HL-60/S4 treated with phorbol 12-myristate 13-acetate at 8.2 ng/mL for 4 days and 3 days (cell line): Measurements from ENCODE around the gene CCDC106.

Experiments
- in situ Hi-C: fragments of 300-500 bp; cut with MboI; formaldehyde crosslinking; loops from 2 replicates; pipeline ENCODE4 v1.15.0; 2022; ENCODE audit warnings: low sequenced_read_pairs

The CCDC106 gene

GRCh38 chr19:55613930-55614710, 33.9 kb upstream of the CCDC106 start:
- in situ Hi-C loops: no loop called here

- in situ Hi-C loops: no loop called here
Measured at GRCh38 chr19:55614711-55615542, 33.1 kb upstream of the CCDC106 start.

GRCh38 chr19:55615543-55616394, 32.2 kb upstream of the CCDC106 start:
- in situ Hi-C loops: no loop called here

- in situ Hi-C loops: no loop called here
Measured at GRCh38 chr19:55616395-55616875, 31.6 kb upstream of the CCDC106 start.

- in situ Hi-C loops: no loop called here
Measured at GRCh38 chr19:55617426-55617825, 30.6 kb upstream of the CCDC106 start.

- in situ Hi-C loops: no loop called here
Measured at GRCh38 chr19:55618426-55618825, 29.6 kb upstream of the CCDC106 start.

GRCh38 chr19:55619286-55619685, 28.7 kb upstream of the CCDC106 start:
- in situ Hi-C loops: no loop called here

GRCh38 chr19:55620410-55621204, 27.4 kb upstream of the CCDC106 start:
- in situ Hi-C loops: loop anchor here (10.0 kb wide), 1 partner anchor 106 kb away; no protein-coding TSS in a partner anchor

GRCh38 chr19:55621205-55621672, 26.8 kb upstream of the CCDC106 start:
- in situ Hi-C loops: loop anchor here (10.0 kb wide), 1 partner anchor 106 kb away; no protein-coding TSS in a partner anchor

GRCh38 chr19:55621673-55622231, 26.3 kb upstream of the CCDC106 start:
- in situ Hi-C loops: loop anchor here (10.0 kb wide), 1 partner anchor 107 kb away; no protein-coding TSS in a partner anchor

- in situ Hi-C loops: loop anchor here (10.0 kb wide), 1 partner anchor 108 kb away; no protein-coding TSS in a partner anchor
Measured at GRCh38 chr19:55622242-55622969, 25.6 kb upstream of the CCDC106 start.

- in situ Hi-C loops: loop anchor here (10.0 kb wide), 1 partner anchor 108 kb away; no protein-coding TSS in a partner anchor
Measured at GRCh38 chr19:55623130-55623529, 24.9 kb upstream of the CCDC106 start.

GRCh38 chr19:55623561-55623960, 24.5 kb upstream of the CCDC106 start:
- in situ Hi-C loops: loop anchor here (10.0 kb wide), 1 partner anchor 109 kb away; no protein-coding TSS in a partner anchor

GRCh38 chr19:55624109-55625003, 23.7 kb upstream of the CCDC106 start, which contains the start of gene ZNF784:
ZNF784 (minus strand) TSS chr19:55624566; CDS start chr19:55624561, 5 bp downstream.
- in situ Hi-C loops: loop anchor here (10.0 kb wide), 1 partner anchor 110 kb away; no protein-coding TSS in a partner anchor

GRCh38 chr19:55625004-55625326, 23.0 kb upstream of the CCDC106 start:
- in situ Hi-C loops: loop anchor here (10.0 kb wide), 1 partner anchor 110 kb away; no protein-coding TSS in a partner anchor

- in situ Hi-C loops: loop anchor here (10.0 kb wide), 1 partner anchor 112 kb away; no protein-coding TSS in a partner anchor
Measured at GRCh38 chr19:55626350-55626749, 21.7 kb upstream of the CCDC106 start.

GRCh38 chr19:55632463-55632834, 15.6 kb upstream of the CCDC106 start:
- in situ Hi-C loops: no loop called here
